NCI-H748 (cell line): Measurements from ENCODE around the gene MCTP2.

ENCODE experiments used
- DNase-seq: peaks from one replicate; lab custom pipeline; 2025; ENCODE audit not compliant: unreplicated experiment; lab: John Stamatoyannopoulos, UW

Gene MCTP2

GRCh38 chr15:94385441-94385840 lies 154.1 kb downstream of the MCTP2 start:
- no peak for DNase-seq

- DNase-seq, result no peak
Measured at GRCh38 chr15:94386351-94386750, 155.0 kb downstream of the MCTP2 start.

GRCh38 chr15:94387442-94387841 lies 156.1 kb downstream of the MCTP2 start:
- no peak for DNase-seq

- no peak for DNase-seq
Measured at GRCh38 chr15:94387849-94388441, 156.6 kb downstream of the MCTP2 start.

- DNase-seq, result no peak
Measured at GRCh38 chr15:94395640-94396039, 164.3 kb downstream of the MCTP2 start.

- DNase-seq, result no peak
Measured at GRCh38 chr15:94397337-94397736, 166.0 kb downstream of the MCTP2 start.

GRCh38 chr15:94398001-94398400 lies 166.6 kb downstream of the MCTP2 start:
- no peak for DNase-seq

GRCh38 chr15:94400526-94401298 lies 169.4 kb downstream of the MCTP2 start:
- no peak for DNase-seq

- no peak for DNase-seq
Measured at GRCh38 chr15:94403331-94403730, 172.0 kb downstream of the MCTP2 start.

- DNase-seq, result no peak
Measured at GRCh38 chr15:94404733-94405283, 173.4 kb downstream of the MCTP2 start.

GRCh38 chr15:94411285-94411684 lies 179.9 kb downstream of the MCTP2 start:
- DNase-seq, result peak; percentile 96

- DNase-seq, result peak; percentile 60
Measured at GRCh38 chr15:94411846-94412245, 180.5 kb downstream of the MCTP2 start.

GRCh38 chr15:94412979-94413746 lies 181.8 kb downstream of the MCTP2 start:
- peak; percentile 62 for DNase-seq

- peak; percentile 62 for DNase-seq
Measured at GRCh38 chr15:94414916-94415315, 183.6 kb downstream of the MCTP2 start.

GRCh38 chr15:94416267-94416666 lies 184.9 kb downstream of the MCTP2 start:
- DNase-seq, result no peak

- DNase-seq, result peak; percentile 53
Measured at GRCh38 chr15:94416820-94417219, 185.5 kb downstream of the MCTP2 start.

- no peak for DNase-seq
Measured at GRCh38 chr15:94417501-94418293, 186.3 kb downstream of the MCTP2 start.

- no peak for DNase-seq
Measured at GRCh38 chr15:94421706-94422105, 190.3 kb downstream of the MCTP2 start.

- DNase-seq, result no peak
Measured at GRCh38 chr15:94432279-94432678, 200.9 kb downstream of the MCTP2 start.

- DNase-seq, result no peak
Measured at GRCh38 chr15:94439158-94439557, 207.8 kb downstream of the MCTP2 start.

GRCh38 chr15:94441760-94442159 lies 210.4 kb downstream of the MCTP2 start:
- DNase-seq, result no peak
